HCT116 (cell line): ENCODE measurements around the gene THSD4. TPM values are rescaled to one million over a fixed set of nuclear protein-coding genes. Genes with fewer than 3 reads are reported as not detected.

Source experiments
- ATAC-seq: fragments of 200-7000 bp; cut with Tn5 transposase; 2 replicates; pipeline ENCODE4 v1.9.1; 2020; ENCODE audit warnings: mild to moderate bottlenecking, moderate library complexity
- BruUV-seq: library from RNA; stranded (reverse); fragments of 400-500 nt; replicated peaks from 2 replicates; lab custom pipeline; 2021; lab: Mats Ljungman, UMichigan
- CTCF ChIA-PET: fragments of 300-600 bp; sonication (Branson Sonifier 250); formaldehyde crosslinking; loops from one replicate; lab custom pipeline; 2021; ENCODE audit warnings: antibody characterized with exemption; lab: Charles Lee
- POLR2A ChIA-PET: fragments of 300-600, 350-600 bp; sonication (Branson Sonifier 250); formaldehyde crosslinking; loops from one replicate; lab custom pipeline; 2021; ENCODE audit warnings: antibody characterized with exemption; lab: Charles Lee
- RAD21 ChIA-PET, 2 experiments: fragments of 300-600 bp; sonication (Branson Sonifier 250); formaldehyde crosslinking; loops; one replicate each; lab custom pipeline; 2023; ENCODE audit warnings: low total read pairs in 2 of 2; ENCODE audit not compliant: uncharacterized antibody in 2 of 2, unreplicated experiment in 2 of 2, low non-redundant PET in 1 of 2; lab: Charles Lee
- DNase-seq: peaks from one replicate; pipeline ENCODE4 v3.0.0-alpha.2; 2010; ENCODE audit warnings: low read depth, low spot score
- H2AFZ ChIP-seq: fragments of 200-600 bp; shearing (Covaris generic), sonication (generic); 2 replicates; pipeline ENCODE4 v1.6.1; 2017; ENCODE audit warnings: low read depth, mixed run types, mixed read lengths, antibody characterized with exemption, low read length; ENCODE audit not compliant: poor library complexity, severe bottlenecking
- H3K27ac ChIP-seq: 2 replicates; pipeline ENCODE4 v1.5.1; 2012; ENCODE audit warnings: low read depth, low read length
- H3K27me3 ChIP-seq: fragments of 200-600 bp; sonication (generic); 2 replicates; pipeline ENCODE4 v1.6.1; 2016; ENCODE audit warnings: mixed run types, low read length, mixed read lengths; ENCODE audit not compliant: insufficient read depth
- H3K36me3 ChIP-seq, 2 experiments: fragments of 200-500 bp in 1 of 2; fragments of 200-600 bp in 1 of 2; sonication (Bioruptor generic) in 1 of 2; sonication (generic) in 1 of 2; 2 replicates each; pipeline versions ENCODE4 v1.5.1 to v1.6.1; 2014 to 2016; ENCODE audit warnings: low read length in 2 of 2, inconsistent platforms in 1 of 2, mixed read lengths in 1 of 2, mixed run types in 1 of 2; ENCODE audit not compliant: insufficient read depth in 2 of 2, control insufficient read depth in 1 of 2
- H3K4me1 ChIP-seq, 2 experiments: fragments of 200-600 bp in 1 of 2; sonication (generic) in 1 of 2; 2 replicates each; pipeline versions ENCODE4 v1.5.1 to v1.6.1; 2012 to 2017; ENCODE audit warnings: low read length in 2 of 2, inconsistent platforms in 1 of 2, mild to moderate bottlenecking in 1 of 2, mixed read lengths in 1 of 2, mixed run types in 1 of 2, moderate library complexity in 1 of 2; ENCODE audit not compliant: insufficient read depth in 2 of 2, control insufficient read depth in 1 of 2
- H3K4me2 ChIP-seq: fragments of 200-600 bp; sonication (generic); 2 replicates; pipeline ENCODE4 v1.6.1; 2017; ENCODE audit warnings: mixed run types, low read length, mixed read lengths
- H3K4me3 ChIP-seq, 2 experiments: fragments of 200-600 bp in 1 of 2; sonication (generic) in 1 of 2; replicated peaks in 1 of 2; 2 replicates each; pipeline ENCODE4 v1.5.1; 2011 to 2016; ENCODE audit warnings: low read length in 2 of 2, control low read depth in 1 of 2, low read depth in 1 of 2, mild to moderate bottlenecking in 1 of 2, mixed read lengths in 1 of 2, mixed run types in 1 of 2
- H3K79me2 ChIP-seq: fragments of 200-600 bp; sonication (generic); 2 replicates; pipeline ENCODE4 v1.6.1; 2017; ENCODE audit warnings: mild to moderate bottlenecking, mixed run types, low read length, moderate library complexity, mixed read lengths; ENCODE audit not compliant: insufficient read depth
- H3K9ac ChIP-seq: fragments of 200-600 bp; sonication (generic); 2 replicates; pipeline ENCODE4 v1.6.1; 2016; ENCODE audit warnings: low read length, mixed read lengths
- H3K9me2 ChIP-seq: fragments of 200-600 bp; sonication (generic), shearing (Covaris generic); 2 replicates; pipeline ENCODE4 v1.6.1; 2017; ENCODE audit warnings: mixed run types, mild to moderate bottlenecking, moderate library complexity; ENCODE audit not compliant: insufficient read depth
- H3K9me3 ChIP-seq, 2 experiments: fragments of 200-500 bp in 1 of 2; fragments of 200-600 bp in 1 of 2; sonication (Bioruptor generic) in 1 of 2; sonication (generic) in 1 of 2; 2 replicates each; pipeline ENCODE4 v1.6.1; 2014 to 2017; ENCODE audit warnings: low read length in 2 of 2, mixed read lengths in 2 of 2, inconsistent platforms in 1 of 2, low read depth in 1 of 2, mild to moderate bottlenecking in 1 of 2, mixed run types in 1 of 2, moderate library complexity in 1 of 2; ENCODE audit not compliant: control insufficient read depth in 1 of 2, insufficient read depth in 1 of 2
- H4K20me1 ChIP-seq: fragments of 200-600 bp; sonication (generic), shearing (Covaris generic); 2 replicates; pipeline ENCODE4 v1.6.1; 2017; ENCODE audit warnings: mixed run types, mild to moderate bottlenecking, moderate library complexity; ENCODE audit not compliant: insufficient read depth
- CBX3 ChIP-seq: IDR thresholded peaks from 2 replicates; pipeline ENCODE4 v1.6.1; 2012; ENCODE audit warnings: low read depth
- CEBPB ChIP-seq: IDR thresholded peaks from 2 replicates; pipeline ENCODE4 v1.6.1; 2012; ENCODE audit warnings: low read depth
- EGR1 ChIP-seq: IDR thresholded peaks from 2 replicates; pipeline ENCODE4 v1.6.1; 2012; ENCODE audit warnings: low read depth
- ELF1 ChIP-seq: IDR thresholded peaks from 2 replicates; pipeline ENCODE4 v1.6.1; 2012; ENCODE audit warnings: low read depth, borderline replicate concordance
- EZH2 ChIP-seq: fragments of 200-600 bp; sonication (generic); IDR thresholded peaks from 2 replicates; pipeline ENCODE4 v1.6.1; 2017; ENCODE audit warnings: antibody characterized with exemption, mixed run types
- FOSL1 ChIP-seq: IDR thresholded peaks from 2 replicates; pipeline ENCODE4 v1.6.1; 2012; ENCODE audit warnings: low read depth
- JUND ChIP-seq: IDR thresholded peaks from 2 replicates; pipeline ENCODE4 v1.6.1; 2012
- POLR2AphosphoS5 ChIP-seq: IDR thresholded peaks from 2 replicates; pipeline ENCODE4 v1.6.1; 2011; ENCODE audit warnings: mild to moderate bottlenecking, low read depth, low read length, moderate library complexity
- RAD21 ChIP-seq: IDR thresholded peaks from 2 replicates; pipeline ENCODE4 v1.6.1; 2012; ENCODE audit warnings: low read depth, mild to moderate bottlenecking
- SIN3A ChIP-seq: IDR thresholded peaks from 2 replicates; pipeline ENCODE4 v1.6.1; 2012; ENCODE audit warnings: low read depth
- SRF ChIP-seq: IDR thresholded peaks from 2 replicates; pipeline ENCODE4 v1.6.1; 2012; ENCODE audit warnings: low read depth
- TCF7L2 ChIP-seq: IDR thresholded peaks from 2 replicates; pipeline ENCODE4 v1.7.0; 2011; ENCODE audit warnings: borderline replicate concordance, inconsistent platforms; ENCODE audit not compliant: insufficient read depth, insufficient read length; ENCODE audit errors: extremely low read depth
- YY1 ChIP-seq: IDR thresholded peaks from 2 replicates; pipeline ENCODE4 v1.6.1; 2011; ENCODE audit warnings: low read length, low read depth, moderate library complexity, mild to moderate bottlenecking; ENCODE audit not compliant: insufficient replicate concordance; ENCODE audit errors: extremely low read depth
- ZNF274 ChIP-seq: fragments of 200-500 bp; sonication (Bioruptor generic); IDR thresholded peaks from 2 replicates; pipeline ENCODE4 v1.6.1; 2014; ENCODE audit warnings: mild to moderate bottlenecking, low read depth, low read length, inconsistent platforms
- intact Hi-C: fragments of 100-400 bp; cut with micrococcal nuclease; formaldehyde crosslinking; loops from 2 replicates; pipeline ENCODE4 v1.10.0; 2022
- total RNA-seq: library from RNA; stranded (reverse); gene quantifications from one replicate; pipeline ENCODE4 v1.2.1, GENCODE V29; 2021; ENCODE audit not compliant: unreplicated experiment
- TF ChIP-seq, protein P1 (sequence below), 3 experiments: fragments of 200-600 bp in 1 of 3; sonication (generic) in 1 of 3; IDR thresholded peaks in 2 of 3; conservative IDR thresholded peaks in 1 of 3; 2 replicates each; pipeline ENCODE4 v1.5.1; 2012 to 2017; ENCODE audit warnings: low read depth in 2 of 3, low read length in 2 of 3, antibody characterized with exemption in 1 of 3, borderline replicate concordance in 1 of 3, control low read depth in 1 of 3, mild to moderate bottlenecking in 1 of 3, mixed read lengths in 1 of 3, mixed run types in 1 of 3, moderate library complexity in 1 of 3; ENCODE audit not compliant: insufficient read depth in 1 of 3
- TF ChIP-seq, protein P2 (sequence below): IDR thresholded peaks from 2 replicates; pipeline ENCODE4 v1.6.1; 2011; ENCODE audit warnings: mild to moderate bottlenecking, low read length, moderate library complexity; ENCODE audit not compliant: insufficient replicate concordance; ENCODE audit errors: extremely low read depth
- TF ChIP-seq, protein P3 (sequence below): IDR thresholded peaks from 2 replicates; pipeline ENCODE4 v1.6.1; 2012

The THSD4 gene
- total RNA-seq, 1 experiment from 2014 or later: 30.5 TPM

DNA sequence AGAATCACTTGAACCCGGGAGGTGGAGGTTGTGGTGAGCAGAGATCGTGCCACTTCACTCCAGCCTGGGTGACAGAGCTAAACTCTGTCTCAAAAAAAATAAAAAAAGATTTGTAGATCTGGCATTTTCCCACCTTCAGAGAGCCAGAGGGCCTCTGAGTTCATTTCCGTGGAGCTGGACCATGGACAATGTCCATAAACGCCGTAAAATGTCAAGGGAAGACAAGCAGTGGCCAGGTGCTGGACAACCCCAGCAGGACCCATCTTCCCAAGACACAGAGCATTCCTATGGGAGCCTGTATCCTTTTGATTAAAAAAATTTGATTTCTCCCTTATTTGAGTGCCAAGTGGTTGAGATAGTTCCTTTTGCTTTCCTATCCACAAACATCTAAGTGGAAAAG lies 627.7 kb downstream of the THSD4 start:
- Histone ChIP-seq H3K4me1 (peaks cover 17 to 24% of the 10 kb centered on the region in 2 experiments), H3K27me3 (no peaks in the 10 kb centered on the region), H3K9me3 (no peaks in the 10 kb centered on the region), H3K4me2 (no peak overlapping the region), H4K20me1 (no peaks in the 10 kb centered on the region), H3K27ac (no peak overlapping the region), H3K9me2 (no peaks in the 10 kb centered on the region), H3K79me2 (no peaks in the 10 kb centered on the region), H3K36me3 (no peaks in the 10 kb centered on the region), H2AFZ (no peak overlapping the region), H3K9ac (no peak overlapping the region), H3K4me3 (no peak overlapping the region)
- DNase-seq (no peak), ATAC-seq (no peak)
- RAD21 ChIA-PET: no interaction called here
- CTCF ChIA-PET: interaction anchor here (1.0 to 3.1 kb wide), 9 partner anchors 10 to 413 kb away, joined by 3 to 29 read pairs (median 10); no protein-coding TSS in a partner anchor
- intact Hi-C loops: no loop called here
- POLR2A ChIA-PET: no interaction called here
- no TSS peak for BruUV-seq
- no peak for TF ChIP-seq ELF1
- no peak for TF ChIP-seq TCF7L2
- TF ChIP-seq EGR1: no peak
- no peak for TF ChIP-seq FOSL1
- TF ChIP-seq SRF: no peak
- no peak for TF ChIP-seq POLR2AphosphoS5
- no peak for TF ChIP-seq RAD21
- TF ChIP-seq, protein P1, sequence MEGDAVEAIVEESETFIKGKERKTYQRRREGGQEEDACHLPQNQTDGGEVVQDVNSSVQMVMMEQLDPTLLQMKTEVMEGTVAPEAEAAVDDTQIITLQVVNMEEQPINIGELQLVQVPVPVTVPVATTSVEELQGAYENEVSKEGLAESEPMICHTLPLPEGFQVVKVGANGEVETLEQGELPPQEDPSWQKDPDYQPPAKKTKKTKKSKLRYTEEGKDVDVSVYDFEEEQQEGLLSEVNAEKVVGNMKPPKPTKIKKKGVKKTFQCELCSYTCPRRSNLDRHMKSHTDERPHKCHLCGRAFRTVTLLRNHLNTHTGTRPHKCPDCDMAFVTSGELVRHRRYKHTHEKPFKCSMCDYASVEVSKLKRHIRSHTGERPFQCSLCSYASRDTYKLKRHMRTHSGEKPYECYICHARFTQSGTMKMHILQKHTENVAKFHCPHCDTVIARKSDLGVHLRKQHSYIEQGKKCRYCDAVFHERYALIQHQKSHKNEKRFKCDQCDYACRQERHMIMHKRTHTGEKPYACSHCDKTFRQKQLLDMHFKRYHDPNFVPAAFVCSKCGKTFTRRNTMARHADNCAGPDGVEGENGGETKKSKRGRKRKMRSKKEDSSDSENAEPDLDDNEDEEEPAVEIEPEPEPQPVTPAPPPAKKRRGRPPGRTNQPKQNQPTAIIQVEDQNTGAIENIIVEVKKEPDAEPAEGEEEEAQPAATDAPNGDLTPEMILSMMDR (IDR thresholded peaks at IDR 0.05 in 2 of 3, conservative IDR thresholded peaks at IDR 0.05 in 1 of 3; ENCODE audit: borderline replicate concordance in 1 of 3, insufficient read depth in 1 of 3, low read depth in 2 of 3, low read length in 2 of 3): no peak
- no peak for TF ChIP-seq EZH2
- TF ChIP-seq JUND: no peak
- no peak for TF ChIP-seq YY1
- TF ChIP-seq CEBPB: no peak
- TF ChIP-seq, protein P2, sequence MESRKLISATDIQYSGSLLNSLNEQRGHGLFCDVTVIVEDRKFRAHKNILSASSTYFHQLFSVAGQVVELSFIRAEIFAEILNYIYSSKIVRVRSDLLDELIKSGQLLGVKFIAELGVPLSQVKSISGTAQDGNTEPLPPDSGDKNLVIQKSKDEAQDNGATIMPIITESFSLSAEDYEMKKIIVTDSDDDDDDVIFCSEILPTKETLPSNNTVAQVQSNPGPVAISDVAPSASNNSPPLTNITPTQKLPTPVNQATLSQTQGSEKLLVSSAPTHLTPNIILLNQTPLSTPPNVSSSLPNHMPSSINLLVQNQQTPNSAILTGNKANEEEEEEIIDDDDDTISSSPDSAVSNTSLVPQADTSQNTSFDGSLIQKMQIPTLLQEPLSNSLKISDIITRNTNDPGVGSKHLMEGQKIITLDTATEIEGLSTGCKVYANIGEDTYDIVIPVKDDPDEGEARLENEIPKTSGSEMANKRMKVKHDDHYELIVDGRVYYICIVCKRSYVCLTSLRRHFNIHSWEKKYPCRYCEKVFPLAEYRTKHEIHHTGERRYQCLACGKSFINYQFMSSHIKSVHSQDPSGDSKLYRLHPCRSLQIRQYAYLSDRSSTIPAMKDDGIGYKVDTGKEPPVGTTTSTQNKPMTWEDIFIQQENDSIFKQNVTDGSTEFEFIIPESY: no peak
- no peak for TF ChIP-seq ZNF274
- TF ChIP-seq SIN3A: no peak
- no peak for TF ChIP-seq CBX3
- TF ChIP-seq, protein P3, sequence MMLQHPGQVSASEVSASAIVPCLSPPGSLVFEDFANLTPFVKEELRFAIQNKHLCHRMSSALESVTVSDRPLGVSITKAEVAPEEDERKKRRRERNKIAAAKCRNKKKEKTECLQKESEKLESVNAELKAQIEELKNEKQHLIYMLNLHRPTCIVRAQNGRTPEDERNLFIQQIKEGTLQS: no peak
